PC-9 (cell line): ENCODE data around the gene CCDC124. TPM values are rescaled to one million over a fixed set of nuclear protein-coding genes. Genes with fewer than 3 reads are reported as not detected.

Experiments
- BruUV-seq: library from RNA; stranded (reverse); fragments of 400-500 nt; replicated peaks from 2 replicates; lab custom pipeline; 2021; lab: Mats Ljungman, UMichigan
- CTCF ChIA-PET: fragments of 300-600 bp; sonication (Branson Sonifier 250); formaldehyde crosslinking; loops from one replicate; lab custom pipeline; 2022; ENCODE audit warnings: antibody characterized with exemption; lab: Charles Lee
- POLR2A ChIA-PET: fragments of 300-600 bp; sonication (Branson Sonifier 250); formaldehyde crosslinking; loops from one replicate; lab custom pipeline; 2022; ENCODE audit warnings: antibody characterized with exemption; ENCODE audit not compliant: unreplicated experiment; lab: Charles Lee
- DNase-seq, 2 experiments: peaks; one replicate each; pipeline versions ENCODE4 v3.0.0 to v3.0.0-alpha.2; 2015 to 2022; ENCODE audit warnings: mixed read lengths in 1 of 2
- H2AFZ ChIP-seq: fragments of 200-600 bp; sonication (generic); 2 replicates; pipeline ENCODE4 v1.8.1; 2017; ENCODE audit warnings: antibody characterized with exemption
- H3F3A ChIP-seq: fragments of 200-600 bp; sonication (generic); 2 replicates; pipeline ENCODE4 v1.8.1; 2017; ENCODE audit warnings: antibody characterized with exemption, mild to moderate bottlenecking, low read depth; ENCODE audit not compliant: insufficient read depth
- H3K27ac ChIP-seq: fragments of 200-600 bp; sonication (generic); 2 replicates; pipeline ENCODE4 v1.6.1; 2016; ENCODE audit warnings: mixed run types
- H3K27me3 ChIP-seq: fragments of 200-600 bp; sonication (generic); 2 replicates; pipeline ENCODE4 v1.6.1; 2016; ENCODE audit warnings: low read depth, mixed run types; ENCODE audit not compliant: insufficient read depth
- H3K36me3 ChIP-seq: fragments of 200-600 bp; sonication (generic); 2 replicates; pipeline ENCODE4 v1.6.1; 2016; ENCODE audit warnings: low read depth, mixed run types
- H3K4me1 ChIP-seq: fragments of 200-600 bp; sonication (generic); replicated peaks from 2 replicates; pipeline ENCODE4 v1.6.1; 2016; ENCODE audit warnings: mixed run types; ENCODE audit not compliant: insufficient read depth
- H3K4me2 ChIP-seq: fragments of 200-600 bp; sonication (generic); 2 replicates; pipeline ENCODE4 v1.6.1; 2017; ENCODE audit warnings: mixed run types
- H3K4me3 ChIP-seq: fragments of 200-600 bp; sonication (generic); 2 replicates; pipeline ENCODE4 v1.6.1; 2016; ENCODE audit warnings: mixed run types
- H3K79me2 ChIP-seq: fragments of 200-600 bp; sonication (generic); 2 replicates; pipeline ENCODE4 v1.6.1; 2017; ENCODE audit warnings: low read depth, mixed run types
- H3K9me2 ChIP-seq: fragments of 200-600 bp; sonication (generic); 2 replicates; pipeline ENCODE4 v1.8.1; 2017; ENCODE audit warnings: mild to moderate bottlenecking; ENCODE audit not compliant: insufficient read depth
- H3K9me3 ChIP-seq: fragments of 200-600 bp; sonication (generic); 2 replicates; pipeline ENCODE4 v1.8.1; 2016; ENCODE audit warnings: low read depth; ENCODE audit not compliant: insufficient read depth
- H4K20me1 ChIP-seq: fragments of 200-600 bp; sonication (generic); 2 replicates; pipeline ENCODE4 v1.8.1; 2017; ENCODE audit not compliant: insufficient read depth
- CTCF ChIP-seq: fragments of 200-600 bp; sonication (generic); conservative IDR thresholded peaks from 2 replicates; pipeline ENCODE4 v1.6.1; 2017; ENCODE audit warnings: mixed run types, antibody characterized with exemption, mild to moderate bottlenecking, moderate library complexity
- EZH2 ChIP-seq: fragments of 200-600 bp; sonication (generic); IDR thresholded peaks from 2 replicates; pipeline ENCODE4 v1.8.0; 2017; ENCODE audit warnings: antibody characterized with exemption, low read depth
- intact Hi-C: fragments of 100-400 bp; cut with micrococcal nuclease; formaldehyde crosslinking; loops from one replicate; pipeline ENCODE4 v1.10.0; 2022; ENCODE audit not compliant: unreplicated experiment
- total RNA-seq: library from RNA; stranded (reverse); gene quantifications from 2 replicates; pipeline ENCODE4 v1.2.3, GENCODE V29; 2021

The CCDC124 gene
- total RNA-seq, 1 experiment from 2014 or later: 118 TPM

GRCh38 chr19:17889609-17890214, 43.1 kb upstream of the CCDC124 start:
- H3K4me3 ChIP-seq: no peak overlapping the region
- POLR2A ChIA-PET: interaction anchor here (0.7 kb wide), 1 partner anchor 244 kb away, joined by 6 read pairs; no protein-coding TSS in a partner anchor
- H3K4me2 ChIP-seq: no peak overlapping the region
- peaks cover 58% of the 10 kb centered on the region; the same call in 1 of the 2 replicates for H3K27me3 ChIP-seq
- H3K36me3 ChIP-seq: no peaks in the 10 kb centered on the region
- DNase-seq: peak in 1 of 2 experiments; percentile 32
- CTCF ChIA-PET: no interaction called here
- no peak overlapping the region for H3K27ac ChIP-seq
- no peaks in the 10 kb centered on the region for H3K79me2 ChIP-seq
- no peaks in the 10 kb centered on the region for H3K9me2 ChIP-seq
- 0 out of 2 replicates have a peak, but pooled peaks cover 6% of the 10 kb centered on the region for H3F3A ChIP-seq
- H4K20me1 ChIP-seq: no peaks in the 10 kb centered on the region
- no TSS peak for BruUV-seq
- intact Hi-C loops: no loop called here
- H3K9me3 ChIP-seq: no peaks in the 10 kb centered on the region
- no peaks in the 10 kb centered on the region for H3K4me1 ChIP-seq
- no peak overlapping the region for H2AFZ ChIP-seq
- TF ChIP-seq EZH2 (no peak), CTCF (no peak)

GRCh38 chr19:17893766-17894165, 39.0 kb upstream of the CCDC124 start:
- ChIA-PET POLR2A (no interaction called here), CTCF (interaction anchor here (0.6 kb wide), 1 partner anchor 55 kb away, joined by 3 read pairs; no protein-coding TSS in a partner anchor)
- BruUV-seq: no TSS peak
- Histone ChIP-seq H4K20me1 (no peaks in the 10 kb centered on the region), H3K27me3 (peaks cover 85% of the 10 kb centered on the region; the same call in 1 of the 2 replicates), H3F3A (no peaks in the 10 kb centered on the region), H3K9me2 (no peaks in the 10 kb centered on the region), H3K4me3 (no peak overlapping the region), H3K9me3 (no peaks in the 10 kb centered on the region), H3K79me2 (no peaks in the 10 kb centered on the region), H3K36me3 (no peaks in the 10 kb centered on the region), H3K4me1 (no peaks in the 10 kb centered on the region), H3K4me2 (no peak overlapping the region), H2AFZ (no peak overlapping the region), H3K27ac (no peak overlapping the region)
- peak in 1 of 2 experiments; percentile 27 for DNase-seq
- TF ChIP-seq CTCF (no peak), EZH2 (no peak)
- intact Hi-C loops: no loop called here

GRCh38 chr19:17902701-17903100, 30.1 kb upstream of the CCDC124 start:
- Histone ChIP-seq H4K20me1 (no peaks in the 10 kb centered on the region), H3K9me3 (peaks cover 2% of the 10 kb centered on the region; the same call in 1 of the 2 replicates), H3K4me1 (peaks cover 4% of the 10 kb centered on the region; the same call in 1 of the 2 replicates), H2AFZ (no peak overlapping the region), H3K36me3 (no peaks in the 10 kb centered on the region), H3K79me2 (no peaks in the 10 kb centered on the region), H3K4me2 (no peak overlapping the region), H3K9me2 (no peaks in the 10 kb centered on the region), H3K27ac (no peak overlapping the region), H3F3A (peaks cover 16% of the 10 kb centered on the region; the same call in 1 of the 2 replicates), H3K27me3 (peaks cover 21% of the 10 kb centered on the region; the same call in 1 of the 2 replicates), H3K4me3 (no peak overlapping the region)
- DNase-seq: no peak
- intact Hi-C loops: no loop called here
- no TSS peak for BruUV-seq
- ChIA-PET POLR2A (no interaction called here), CTCF (no interaction called here)
- TF ChIP-seq EZH2: no peak
- no peak for TF ChIP-seq CTCF
